Astrocyte (in vitro differentiated cells and primary cell): ENCODE results near the gene WSCD1. TPM values are rescaled to one million over a fixed set of nuclear protein-coding genes. Genes with fewer than 3 reads are reported as not detected.

ENCODE experiments used
- DNase-seq: peaks from one replicate; pipeline ENCODE4 v3.0.0-alpha.2; 2010; ENCODE audit warnings: low read depth
- FAIRE-seq: peaks from 2 replicates; lab custom pipeline; 2011; peaks lifted over from hg19 to GRCh38; lab: Jason Lieb, UNC
- H2AFZ ChIP-seq: 2 replicates; pipeline ENCODE4 v1.6.0; 2012; ENCODE audit warnings: low read depth, low read length, inconsistent platforms
- H3K27ac ChIP-seq: 2 replicates; pipeline ENCODE4 v1.5.1; 2011; ENCODE audit warnings: low read depth, low read length, inconsistent platforms
- H3K27me3 ChIP-seq: 2 replicates; pipeline ENCODE4 v1.6.0; 2011; ENCODE audit warnings: low read length, inconsistent platforms; ENCODE audit not compliant: insufficient read depth
- H3K36me3 ChIP-seq: 2 replicates; pipeline ENCODE4 v1.5.1; 2011; ENCODE audit warnings: low read length, inconsistent platforms; ENCODE audit not compliant: insufficient read depth
- H3K4me1 ChIP-seq: 2 replicates; pipeline ENCODE4 v1.5.1; 2011; ENCODE audit warnings: low read length, inconsistent platforms; ENCODE audit not compliant: insufficient read depth
- H3K4me2 ChIP-seq: 2 replicates; pipeline ENCODE4 v1.6.0; 2012; ENCODE audit warnings: low read length, inconsistent platforms
- H3K4me3 ChIP-seq: 2 replicates; pipeline ENCODE4 v1.5.1; 2011; ENCODE audit warnings: low read depth, mild to moderate bottlenecking, low read length, inconsistent platforms; ENCODE audit not compliant: insufficient read depth
- H3K79me2 ChIP-seq: 2 replicates; pipeline ENCODE4 v1.6.0; 2012; ENCODE audit warnings: mild to moderate bottlenecking, low read length, inconsistent platforms; ENCODE audit not compliant: insufficient read depth
- H3K9ac ChIP-seq: 2 replicates; pipeline ENCODE4 v1.6.0; 2012; ENCODE audit warnings: mild to moderate bottlenecking, low read length, inconsistent platforms
- H3K9me3 ChIP-seq: 2 replicates; pipeline ENCODE4 v1.5.1; 2012; ENCODE audit warnings: low read depth, mild to moderate bottlenecking, low read length, inconsistent platforms; ENCODE audit not compliant: insufficient read depth
- H4K20me1 ChIP-seq: 2 replicates; pipeline ENCODE4 v1.6.0; 2012; ENCODE audit warnings: low read length, inconsistent platforms; ENCODE audit not compliant: insufficient read depth
- H3K27ac Mint-ChIP-seq: one replicate; pipeline ENCODE4 v1.8.0; 2021; ENCODE audit warnings: mild to moderate bottlenecking, mixed read lengths; ENCODE audit not compliant: unreplicated experiment
- H3K27me3 Mint-ChIP-seq: one replicate; pipeline ENCODE4 v1.8.0; 2021; ENCODE audit warnings: low read depth, mixed read lengths; ENCODE audit not compliant: unreplicated experiment
- H3K36me3 Mint-ChIP-seq: one replicate; pipeline ENCODE4 v1.8.0; 2021; ENCODE audit warnings: low read depth, mixed read lengths; ENCODE audit not compliant: unreplicated experiment
- H3K4me1 Mint-ChIP-seq: one replicate; pipeline ENCODE4 v1.8.0; 2021; ENCODE audit warnings: low read depth, mixed read lengths; ENCODE audit not compliant: unreplicated experiment
- H3K4me3 Mint-ChIP-seq: one replicate; pipeline ENCODE4 v1.8.0; 2021; ENCODE audit warnings: mild to moderate bottlenecking, moderate library complexity, mixed read lengths; ENCODE audit not compliant: unreplicated experiment
- H3K9me3 Mint-ChIP-seq: one replicate; pipeline ENCODE4 v1.8.0; 2021; ENCODE audit warnings: mild to moderate bottlenecking, mixed read lengths; ENCODE audit not compliant: unreplicated experiment
- CTCF ChIP-seq: IDR thresholded peaks from 2 replicates; pipeline ENCODE4 v1.5.1; 2011; ENCODE audit warnings: low read depth, mild to moderate bottlenecking, inconsistent platforms, low read length, moderate library complexity; ENCODE audit not compliant: insufficient read depth
- EZH2 ChIP-seq: IDR thresholded peaks from 2 replicates; pipeline ENCODE4 v1.6.1; 2012; ENCODE audit warnings: mild to moderate bottlenecking, low read length, inconsistent platforms; ENCODE audit not compliant: insufficient read depth
- total RNA-seq: library from RNA; stranded (reverse); gene quantifications from 2 replicates; pipeline ENCODE4 v1.2.1, GENCODE V29; 2021

WSCD1 gene
- total RNA-seq, 1 donor from 2014 or later, result 3.9 TPM

- no peaks in the 10 kb centered on the region for H3K4me1 ChIP-seq
- peaks cover 6% of the 10 kb centered on the region for H3K9me3 Mint-ChIP-seq
- H3K36me3 Mint-ChIP-seq, result no peaks in the 10 kb centered on the region
- no peak overlapping the region for H3K4me3 ChIP-seq
- TF ChIP-seq EZH2 (no peak), CTCF (no peak)
- H3K9ac ChIP-seq, result no peak overlapping the region
- H3K79me2 ChIP-seq, result no peaks in the 10 kb centered on the region
- no peak overlapping the region for H3K27ac ChIP-seq
- no peak overlapping the region for H2AFZ ChIP-seq
- no peaks in the 10 kb centered on the region for H3K27me3 ChIP-seq
- H3K27ac Mint-ChIP-seq, result no peak overlapping the region
- H3K27me3 Mint-ChIP-seq, result peaks cover 28% of the 10 kb centered on the region
- no peaks in the 10 kb centered on the region for H3K9me3 ChIP-seq
- H3K4me2 ChIP-seq, result no peak overlapping the region
- FAIRE-seq (no peak), DNase-seq (no peak)
- no peak overlapping the region for H3K4me3 Mint-ChIP-seq
- no peaks in the 10 kb centered on the region for H3K36me3 ChIP-seq
- peaks cover 5% of the 10 kb centered on the region for H3K4me1 Mint-ChIP-seq
- H4K20me1 ChIP-seq, result no peaks in the 10 kb centered on the region
These were observed 42.7 kb upstream of the WSCD1 start for GRCh38 chr17:6027342-6028024.

DNA sequence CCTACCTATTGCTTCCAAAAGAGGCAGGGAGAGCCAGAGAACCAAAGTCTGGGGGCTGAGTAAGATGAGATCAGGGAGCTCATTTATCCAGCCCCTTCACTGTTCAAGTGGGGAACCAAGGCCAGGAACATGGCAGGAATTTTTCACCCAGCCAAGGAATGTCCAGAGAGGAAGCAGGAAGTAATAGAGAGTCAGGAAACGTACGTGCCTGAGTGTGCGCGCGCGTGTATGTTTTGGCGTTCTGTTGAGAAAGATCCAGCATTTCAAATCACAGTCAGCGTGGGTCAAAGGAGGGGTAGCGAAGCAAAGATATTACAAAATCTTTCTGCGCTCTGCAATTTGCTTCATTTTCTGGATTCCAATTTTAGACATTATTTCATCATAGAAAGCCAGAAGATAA, 41.9 kb upstream of the WSCD1 start:
- Histone ChIP-seq H3K4me3 (no peak overlapping the region), H3K9me3 (no peaks in the 10 kb centered on the region), H4K20me1 (no peaks in the 10 kb centered on the region), H3K9ac (no peak overlapping the region), H2AFZ (no peak overlapping the region), H3K27me3 (no peaks in the 10 kb centered on the region), H3K79me2 (no peaks in the 10 kb centered on the region), H3K4me1 (no peaks in the 10 kb centered on the region), H3K4me2 (no peak overlapping the region), H3K27ac (no peak overlapping the region), H3K36me3 (no peaks in the 10 kb centered on the region)
- FAIRE-seq (no peak), DNase-seq (no peak)
- peaks cover 5% of the 10 kb centered on the region for H3K4me1 Mint-ChIP-seq
- H3K4me3 Mint-ChIP-seq, result no peak overlapping the region
- TF ChIP-seq CTCF, result no peak
- no peak for TF ChIP-seq EZH2
- peaks cover 6% of the 10 kb centered on the region for H3K9me3 Mint-ChIP-seq
- H3K27ac Mint-ChIP-seq, result no peak overlapping the region
- H3K27me3 Mint-ChIP-seq, result peaks cover 31% of the 10 kb centered on the region
- no peaks in the 10 kb centered on the region for H3K36me3 Mint-ChIP-seq

DNA sequence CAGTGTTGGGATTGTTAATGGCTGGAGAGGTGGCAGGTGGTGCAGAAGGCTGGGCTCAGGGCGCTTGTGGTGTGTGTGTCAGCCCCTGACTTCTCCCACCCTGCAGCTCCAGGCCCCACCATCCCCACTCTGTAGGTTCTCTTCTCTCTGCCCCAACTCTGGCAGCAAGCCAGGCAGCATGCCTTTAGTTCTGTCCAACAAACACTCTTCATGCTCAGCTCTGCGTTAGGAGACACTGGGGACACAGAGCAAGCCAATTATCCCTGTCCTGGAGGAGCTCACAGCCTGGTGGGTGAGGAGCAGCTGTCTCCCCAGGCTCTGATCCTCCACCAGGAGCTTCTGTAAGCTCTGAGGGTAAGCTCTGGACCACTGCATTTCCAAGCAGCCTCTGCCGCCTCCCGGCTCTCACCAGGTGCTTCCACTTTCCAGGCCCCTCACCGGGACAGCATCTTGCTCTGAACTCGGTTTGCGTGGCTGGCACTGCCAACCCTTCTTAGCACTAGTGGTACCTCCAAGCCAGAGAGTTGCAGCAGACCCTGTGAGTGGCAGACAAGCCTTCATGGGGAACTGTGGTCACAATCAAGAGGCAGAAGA, 34.3 kb upstream of the WSCD1 start:
- Mint-ChIP-seq H3K36me3 (peaks cover 2% of the 10 kb centered on the region), H3K4me3 (no peak overlapping the region)

More for the DNA sequence above, 34.3 kb upstream of the WSCD1 start:
- Histone ChIP-seq H3K4me1 (no peaks in the 10 kb centered on the region), H4K20me1 (no peaks in the 10 kb centered on the region), H3K27ac (no peak overlapping the region), H2AFZ (no peak overlapping the region), H3K4me3 (no peak overlapping the region), H3K9ac (no peak overlapping the region), H3K4me2 (no peak overlapping the region), H3K79me2 (no peaks in the 10 kb centered on the region), H3K36me3 (no peaks in the 10 kb centered on the region), H3K9me3 (no peaks in the 10 kb centered on the region), H3K27me3 (no peaks in the 10 kb centered on the region)
- no peak for FAIRE-seq
- H3K9me3 Mint-ChIP-seq, result peaks cover 9% of the 10 kb centered on the region
- TF ChIP-seq EZH2, result no peak
- TF ChIP-seq CTCF, result no peak
- no peaks in the 10 kb centered on the region for H3K4me1 Mint-ChIP-seq
- peaks cover 55% of the 10 kb centered on the region for H3K27me3 Mint-ChIP-seq
- H3K27ac Mint-ChIP-seq, result no peak overlapping the region
- no peak for DNase-seq
